SK-N-SH treated with all-trans-retinoic acid at 6 μM for 48 hours (cell line): ENCODE results near the gene ZBTB38.

Experiments
- BACH2 ChIP-seq: fragments of 250-450 bp; sonication (Bioruptor Pico); IDR thresholded peaks from 2 replicates; pipeline ENCODE4 v1.9.0; 2021; ENCODE audit warnings: mild to moderate bottlenecking, borderline replicate concordance
- ESRRG ChIP-seq: fragments of 250-450 bp; sonication (Bioruptor Pico); IDR thresholded peaks from 2 replicates; pipeline ENCODE4 v1.6.1; 2021; ENCODE audit warnings: mild to moderate bottlenecking
- OSR1 ChIP-seq: fragments of 250-450 bp; sonication (Bioruptor Pico); IDR thresholded peaks from 2 replicates; pipeline ENCODE4 v1.8.0; 2022; ENCODE audit warnings: moderate library complexity, mild to moderate bottlenecking, inconsistent platforms
- PPARA ChIP-seq: fragments of 250-450 bp; sonication (Bioruptor Pico); IDR thresholded peaks from 2 replicates; pipeline ENCODE4 v1.5.0; 2020; ENCODE audit warnings: mild to moderate bottlenecking, borderline replicate concordance
- RARB ChIP-seq: fragments of 250-450 bp; sonication (Bioruptor Pico); IDR thresholded peaks from 2 replicates; pipeline ENCODE4 v1.8.0; 2021; ENCODE audit warnings: mild to moderate bottlenecking, moderate library complexity
- TOX ChIP-seq: fragments of 250-450 bp; sonication (Bioruptor Pico); IDR thresholded peaks from 2 replicates; pipeline ENCODE4 v1.8.0; 2021; ENCODE audit warnings: mild to moderate bottlenecking, moderate library complexity, borderline replicate concordance
- ZFP3 ChIP-seq: fragments of 250-450 bp; sonication (Bioruptor Pico); IDR thresholded peaks from 2 replicates; pipeline ENCODE4 v1.5.0; 2020; ENCODE audit warnings: mild to moderate bottlenecking, moderate library complexity
- ZFP30 ChIP-seq: fragments of 450-650 bp; formaldehyde crosslinking; IDR thresholded peaks from 2 replicates; pipeline ENCODE4 v1.5.0; 2022; ENCODE audit warnings: mild to moderate bottlenecking, moderate library complexity
- ZNF565 ChIP-seq: fragments of 450-650 bp; formaldehyde crosslinking; conservative IDR thresholded peaks from 2 replicates; pipeline ENCODE4 v1.5.0; 2020; ENCODE audit warnings: low read depth, mild to moderate bottlenecking, moderate library complexity
- ZNF70 ChIP-seq: fragments of 450-650 bp; formaldehyde crosslinking; IDR thresholded peaks from 2 replicates; pipeline ENCODE4 v1.5.0; 2020; ENCODE audit warnings: mild to moderate bottlenecking, moderate library complexity
- TF ChIP-seq, protein P1 (sequence below): fragments of 250-450 bp; sonication (Bioruptor Pico); IDR thresholded peaks from 2 replicates; pipeline ENCODE4 v1.5.1; 2020; ENCODE audit warnings: low read depth, mild to moderate bottlenecking, moderate library complexity
- TF ChIP-seq, protein P2 (sequence below): fragments of 250-450 bp; sonication (Bioruptor Pico); IDR thresholded peaks from 2 replicates; pipeline ENCODE4 v1.8.0; 2021; ENCODE audit warnings: low read depth, mild to moderate bottlenecking, moderate library complexity, borderline replicate concordance
- TF ChIP-seq, protein P3 (sequence below): fragments of 250-450 bp; sonication (Bioruptor Pico); IDR thresholded peaks from 2 replicates; pipeline ENCODE4 v1.8.0; 2020; ENCODE audit warnings: mild to moderate bottlenecking, moderate library complexity, borderline replicate concordance
- TF ChIP-seq, protein P4 (sequence below): fragments of 250-450 bp; sonication (Bioruptor Pico); IDR thresholded peaks from 2 replicates; pipeline ENCODE4 v1.5.1; 2021; ENCODE audit warnings: mild to moderate bottlenecking, moderate library complexity

DNA sequence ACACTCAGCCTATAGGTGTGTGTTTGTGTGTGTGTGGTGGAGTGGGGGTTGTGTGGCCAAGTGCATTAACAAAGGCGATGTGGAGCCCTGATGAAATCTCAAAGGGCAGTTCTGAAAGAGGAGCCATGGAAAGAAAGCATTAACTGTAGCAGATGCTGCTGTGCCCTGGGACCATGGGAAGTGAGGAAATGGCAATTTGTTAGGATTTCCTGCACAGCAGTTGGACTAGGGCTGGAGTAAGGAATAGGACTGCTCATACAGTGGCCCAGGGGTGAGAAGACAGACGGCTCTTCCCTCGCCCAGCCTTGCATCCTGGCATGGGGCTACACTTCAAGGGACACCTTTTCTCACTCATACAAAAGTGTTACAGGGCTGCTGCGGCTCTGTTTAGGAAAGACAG is 12.3 kb upstream of the ZBTB38 start:
- TF ChIP-seq, protein P1, sequence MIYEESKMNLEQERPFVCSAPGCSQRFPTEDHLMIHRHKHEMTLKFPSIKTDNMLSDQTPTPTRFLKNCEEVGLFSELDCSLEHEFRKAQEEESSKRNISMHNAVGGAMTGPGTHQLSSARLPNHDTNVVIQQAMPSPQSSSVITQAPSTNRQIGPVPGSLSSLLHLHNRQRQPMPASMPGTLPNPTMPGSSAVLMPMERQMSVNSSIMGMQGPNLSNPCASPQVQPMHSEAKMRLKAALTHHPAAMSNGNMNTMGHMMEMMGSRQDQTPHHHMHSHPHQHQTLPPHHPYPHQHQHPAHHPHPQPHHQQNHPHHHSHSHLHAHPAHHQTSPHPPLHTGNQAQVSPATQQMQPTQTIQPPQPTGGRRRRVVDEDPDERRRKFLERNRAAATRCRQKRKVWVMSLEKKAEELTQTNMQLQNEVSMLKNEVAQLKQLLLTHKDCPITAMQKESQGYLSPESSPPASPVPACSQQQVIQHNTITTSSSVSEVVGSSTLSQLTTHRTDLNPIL (CRISPR knock-in tag): no peak
- TF ChIP-seq, protein P2, sequence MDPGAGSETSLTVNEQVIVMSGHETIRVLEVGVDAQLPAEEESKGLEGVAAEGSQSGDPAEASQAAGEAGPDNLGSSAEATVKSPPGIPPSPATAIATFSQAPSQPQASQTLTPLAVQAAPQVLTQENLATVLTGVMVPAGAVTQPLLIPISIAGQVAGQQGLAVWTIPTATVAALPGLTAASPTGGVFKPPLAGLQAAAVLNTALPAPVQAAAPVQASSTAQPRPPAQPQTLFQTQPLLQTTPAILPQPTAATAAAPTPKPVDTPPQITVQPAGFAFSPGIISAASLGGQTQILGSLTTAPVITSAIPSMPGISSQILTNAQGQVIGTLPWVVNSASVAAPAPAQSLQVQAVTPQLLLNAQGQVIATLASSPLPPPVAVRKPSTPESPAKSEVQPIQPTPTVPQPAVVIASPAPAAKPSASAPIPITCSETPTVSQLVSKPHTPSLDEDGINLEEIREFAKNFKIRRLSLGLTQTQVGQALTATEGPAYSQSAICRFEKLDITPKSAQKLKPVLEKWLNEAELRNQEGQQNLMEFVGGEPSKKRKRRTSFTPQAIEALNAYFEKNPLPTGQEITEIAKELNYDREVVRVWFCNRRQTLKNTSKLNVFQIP (CRISPR knock-in tag): no peak
- no peak for TF ChIP-seq BACH2 (CRISPR knock-in tag)
- no peak for TF ChIP-seq ZFP3
- TF ChIP-seq ZNF565: no peak
- TF ChIP-seq RARB (CRISPR knock-in tag): no peak
- TF ChIP-seq OSR1: no peak
- TF ChIP-seq, protein P3, sequence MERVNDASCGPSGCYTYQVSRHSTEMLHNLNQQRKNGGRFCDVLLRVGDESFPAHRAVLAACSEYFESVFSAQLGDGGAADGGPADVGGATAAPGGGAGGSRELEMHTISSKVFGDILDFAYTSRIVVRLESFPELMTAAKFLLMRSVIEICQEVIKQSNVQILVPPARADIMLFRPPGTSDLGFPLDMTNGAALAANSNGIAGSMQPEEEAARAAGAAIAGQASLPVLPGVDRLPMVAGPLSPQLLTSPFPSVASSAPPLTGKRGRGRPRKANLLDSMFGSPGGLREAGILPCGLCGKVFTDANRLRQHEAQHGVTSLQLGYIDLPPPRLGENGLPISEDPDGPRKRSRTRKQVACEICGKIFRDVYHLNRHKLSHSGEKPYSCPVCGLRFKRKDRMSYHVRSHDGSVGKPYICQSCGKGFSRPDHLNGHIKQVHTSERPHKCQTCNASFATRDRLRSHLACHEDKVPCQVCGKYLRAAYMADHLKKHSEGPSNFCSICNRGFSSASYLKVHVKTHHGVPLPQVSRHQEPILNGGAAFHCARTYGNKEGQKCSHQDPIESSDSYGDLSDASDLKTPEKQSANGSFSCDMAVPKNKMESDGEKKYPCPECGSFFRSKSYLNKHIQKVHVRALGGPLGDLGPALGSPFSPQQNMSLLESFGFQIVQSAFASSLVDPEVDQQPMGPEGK (CRISPR knock-in tag): no peak
- TF ChIP-seq PPARA (CRISPR knock-in tag): no peak
- no peak for TF ChIP-seq TOX (CRISPR knock-in tag)
- no peak for TF ChIP-seq ZFP30 (CRISPR knock-in tag)
- no peak for TF ChIP-seq ESRRG
- no peak for TF ChIP-seq ZNF70
- TF ChIP-seq, protein P4, sequence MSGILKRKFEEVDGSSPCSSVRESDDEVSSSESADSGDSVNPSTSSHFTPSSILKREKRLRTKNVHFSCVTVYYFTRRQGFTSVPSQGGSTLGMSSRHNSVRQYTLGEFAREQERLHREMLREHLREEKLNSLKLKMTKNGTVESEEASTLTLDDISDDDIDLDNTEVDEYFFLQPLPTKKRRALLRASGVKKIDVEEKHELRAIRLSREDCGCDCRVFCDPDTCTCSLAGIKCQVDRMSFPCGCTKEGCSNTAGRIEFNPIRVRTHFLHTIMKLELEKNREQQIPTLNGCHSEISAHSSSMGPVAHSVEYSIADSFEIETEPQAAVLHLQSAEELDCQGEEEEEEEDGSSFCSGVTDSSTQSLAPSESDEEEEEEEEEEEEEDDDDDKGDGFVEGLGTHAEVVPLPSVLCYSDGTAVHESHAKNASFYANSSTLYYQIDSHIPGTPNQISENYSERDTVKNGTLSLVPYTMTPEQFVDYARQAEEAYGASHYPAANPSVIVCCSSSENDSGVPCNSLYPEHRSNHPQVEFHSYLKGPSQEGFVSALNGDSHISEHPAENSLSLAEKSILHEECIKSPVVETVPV (CRISPR knock-in tag): no peak
